Activated CD8-positive, alpha-beta memory T cell treated with anti-CD3 and anti-CD28 coated beads for 36 hours (primary cell): Measurements from ENCODE around the gene MTIF3. TPM values are rescaled to one million over a fixed set of nuclear protein-coding genes. Genes with fewer than 3 reads are reported as not detected.

Experiments
- CTCF ChIA-PET: fragments of 350-600 bp; sonication (Branson Sonifier 250); formaldehyde crosslinking; loops from one replicate; lab custom pipeline; 2021; ENCODE audit warnings: antibody characterized with exemption; lab: Charles Lee
- POLR2A ChIA-PET: fragments of 350-600 bp; sonication (Branson Sonifier 250); formaldehyde crosslinking; loops from one replicate; lab custom pipeline; 2021; ENCODE audit warnings: antibody characterized with exemption; lab: Charles Lee
- total RNA-seq, 2 experiments: library from RNA; stranded (reverse); gene quantifications; one replicate each; pipeline ENCODE4 v1.2.3, GENCODE V29; 2021

The MTIF3 gene
- total RNA-seq, 2 experiments from 2014 or later, result 30.1 to 31.8 TPM

GRCh38 chr13:27425918-27426630, 24.3 kb downstream of the MTIF3 start:
- POLR2A ChIA-PET, result interaction anchor here (1.4 to 3.1 kb wide), 5 partner anchors 22 to 195 kb away, joined by 6 to 22 read pairs (median 7); partner anchors contain the start of genes LNX2, MTIF3 and POLR1D
- CTCF ChIA-PET, result interaction anchor here (1.0 to 2.3 kb wide), 7 partner anchors 16 to 441 kb away, joined by 3 to 12 read pairs (median 5); partner anchors contain the start of genes LNX2 and MTIF3

- ChIA-PET CTCF (interaction anchor here (1.2 to 2.3 kb wide), 6 partner anchors 17 to 440 kb away, joined by 3 to 12 read pairs (median 5); partner anchors contain the start of genes LNX2 and MTIF3), POLR2A (interaction anchor here (0.7 to 3.1 kb wide), 5 partner anchors 25 to 196 kb away, joined by 3 to 22 read pairs (median 6); partner anchors contain the start of genes LNX2, MTIF3 and POLR1D)
These were observed 25.0 kb downstream of the MTIF3 start for GRCh38 chr13:27425158-27425917.

GRCh38 chr13:27424246-27425157, 25.9 kb downstream of the MTIF3 start, which contains the start of gene GTF3A:
TSS of gene GTF3A (plus strand) at chr13:27424619.
- ChIA-PET CTCF (interaction anchor here (0.8 to 2.3 kb wide), 6 partner anchors 16 to 439 kb away, joined by 3 to 12 read pairs (median 4); partner anchors contain the start of genes LNX2 and MTIF3), POLR2A (interaction anchor here (0.6 to 3.1 kb wide), 8 partner anchors 11 to 197 kb away, joined by 3 to 22 read pairs (median 4); partner anchors contain the start of genes LNX2, MTIF3 and POLR1D)

- POLR2A ChIA-PET, result no interaction called here
- CTCF ChIA-PET, result no interaction called here
These were observed 27.0 kb downstream of the MTIF3 start for GRCh38 chr13:27423333-27423732.

GRCh38 chr13:27421101-27421871, 29.1 kb downstream of the MTIF3 start:
- CTCF ChIA-PET, result no interaction called here
- POLR2A ChIA-PET, result no interaction called here

GRCh38 chr13:27419328-27419727, 31.0 kb downstream of the MTIF3 start:
- POLR2A ChIA-PET, result no interaction called here

GRCh38 chr13:27415116-27415515, 35.2 kb downstream of the MTIF3 start:
- ChIA-PET POLR2A (no interaction called here), CTCF (interaction anchor here (1.7 kb wide), 1 partner anchor 53 kb away, joined by 5 read pairs; no protein-coding TSS in a partner anchor)

More at GRCh38 chr13:27419328-27419727, 31.0 kb downstream of the MTIF3 start:
- CTCF ChIA-PET, result no interaction called here

GRCh38 chr13:27411341-27411740, 39.0 kb downstream of the MTIF3 start:
- ChIA-PET CTCF (interaction anchor here (0.5 to 1.2 kb wide), 2 partner anchors 33 to 49 kb away, joined by 3 to 6 read pairs; no protein-coding TSS in a partner anchor), POLR2A (interaction anchor here (0.6 kb wide), 1 partner anchor 13 kb away, joined by 3 read pairs; no protein-coding TSS in a partner anchor)

GRCh38 chr13:27409013-27409412, 41.4 kb downstream of the MTIF3 start:
- POLR2A ChIA-PET, result no interaction called here

GRCh38 chr13:27408074-27408473, 42.3 kb downstream of the MTIF3 start:
- ChIA-PET POLR2A (no interaction called here), CTCF (no interaction called here)

More at GRCh38 chr13:27409013-27409412, 41.4 kb downstream of the MTIF3 start:
- CTCF ChIA-PET, result interaction anchor here (0.8 kb wide), 1 partner anchor 15 kb away, joined by 3 read pairs; the partner anchor contains the start of gene GTF3A

GRCh38 chr13:27406178-27406939, 44.0 kb downstream of the MTIF3 start:
- ChIA-PET CTCF (no interaction called here), POLR2A (no interaction called here)

GRCh38 chr13:27405546-27406134, 44.7 kb downstream of the MTIF3 start:
- POLR2A ChIA-PET, result no interaction called here
- CTCF ChIA-PET, result interaction anchor here (0.7 to 0.8 kb wide), 2 partner anchors 44 to 73 kb away, joined by 3 read pairs; no protein-coding TSS in a partner anchor

- POLR2A ChIA-PET, result no interaction called here
- CTCF ChIA-PET, result interaction anchor here (0.7 kb wide), 1 partner anchor 74 kb away, joined by 3 read pairs; no protein-coding TSS in a partner anchor
These were observed 45.7 kb downstream of the MTIF3 start for GRCh38 chr13:27404680-27405079.

GRCh38 chr13:27403727-27404385, 46.5 kb downstream of the MTIF3 start:
- ChIA-PET CTCF (no interaction called here), POLR2A (no interaction called here)

- CTCF ChIA-PET, result no interaction called here
- POLR2A ChIA-PET, result no interaction called here
These were observed 47.1 kb downstream of the MTIF3 start for GRCh38 chr13:27403203-27403678.

- ChIA-PET CTCF (no interaction called here), POLR2A (no interaction called here)
These were observed 49.2 kb downstream of the MTIF3 start for GRCh38 chr13:27401210-27401609.
